GM12878 (cell line): ENCODE data around the gene SUN5. TPM values are rescaled to one million over a fixed set of nuclear protein-coding genes. Genes with fewer than 3 reads are reported as not detected.

Source experiments
- ATAC-seq: fragments of 200-7000 bp; cut with Tn5 transposase; 3 replicates; pipeline ENCODE4 v1.9.1; 2020; ENCODE audit warnings: mild to moderate bottlenecking, moderate library complexity
- BruUV-seq: library from RNA; stranded (reverse); fragments of 400-500 nt; replicated peaks from 2 replicates; lab custom pipeline; 2021; lab: Mats Ljungman, UMichigan
- CTCF ChIA-PET: fragments of 300-600 bp; sonication (Branson Sonifier 250); formaldehyde crosslinking; extraction: SDS; loops from one replicate; lab custom pipeline; 2021; ENCODE audit warnings: inconsistent platforms; lab: Yijun Ruan, JAX
- POLR2A ChIA-PET: fragments of 350-600 bp; formaldehyde crosslinking; extraction: SDS; loops from one replicate; lab custom pipeline; 2021; ENCODE audit warnings: inconsistent platforms; lab: Charles Lee
- RAD21 ChIA-PET: fragments of 300-600 bp; sonication (Branson Sonifier 250); formaldehyde crosslinking; loops from one replicate; lab custom pipeline; 2023; ENCODE audit warnings: antibody characterized with exemption; ENCODE audit not compliant: unreplicated experiment; lab: Charles Lee
- SMC1A ChIA-PET: fragments of 300-600 bp; sonication (Branson Sonifier 250); formaldehyde crosslinking; loops from one replicate; lab custom pipeline; 2023; ENCODE audit not compliant: unreplicated experiment, uncharacterized antibody; lab: Charles Lee
- DNase-seq: peaks from one replicate; pipeline ENCODE4 v3.0.0-alpha.2; 2011; ENCODE audit warnings: low read depth, low spot score
- FAIRE-seq: peaks from 3 replicates; lab custom pipeline; 2011; peaks lifted over from hg19 to GRCh38; lab: Jason Lieb, UNC
- H2AFZ ChIP-seq: 2 replicates; pipeline ENCODE4 v1.6.0; 2011; ENCODE audit warnings: low read depth, low read length, control low read depth; ENCODE audit not compliant: control insufficient read depth
- H3K27ac ChIP-seq: 2 replicates; pipeline ENCODE4 v1.5.1; 2011; ENCODE audit warnings: control low read depth; ENCODE audit not compliant: control insufficient read depth, insufficient read depth
- H3K27me3 ChIP-seq, 2 experiments: replicated peaks in 1 of 2; 2 replicates each; pipeline versions ENCODE4 v1.6.0 to v1.6.1; 2011; ENCODE audit warnings: low read length in 1 of 2; ENCODE audit not compliant: control insufficient read depth in 2 of 2, insufficient read depth in 2 of 2
- H3K36me3 ChIP-seq, 2 experiments: 2 replicates each; pipeline ENCODE4 v1.5.1; 2011; ENCODE audit warnings: low read length in 1 of 2; ENCODE audit not compliant: control insufficient read depth in 2 of 2, insufficient read depth in 2 of 2
- H3K4me1 ChIP-seq: 2 replicates; pipeline ENCODE4 v1.6.1; 2011; ENCODE audit warnings: mild to moderate bottlenecking, low read length, moderate library complexity, mixed read lengths; ENCODE audit not compliant: control insufficient read depth, insufficient read depth
- H3K4me2 ChIP-seq: 2 replicates; pipeline ENCODE4 v1.6.0; 2011; ENCODE audit warnings: control low read depth; ENCODE audit not compliant: control insufficient read depth, insufficient read depth
- H3K4me3 ChIP-seq: fragments of 200-600 bp; sonication (generic); 2 replicates; pipeline ENCODE4 v1.5.1; 2016
- H3K79me2 ChIP-seq: 2 replicates; pipeline ENCODE4 v1.6.0; 2011; ENCODE audit warnings: low read length; ENCODE audit not compliant: control insufficient read depth, insufficient read depth
- H3K9ac ChIP-seq: 2 replicates; pipeline ENCODE4 v1.8.0; 2011; ENCODE audit warnings: low read length, control low read depth, mixed read lengths; ENCODE audit not compliant: control insufficient read depth, insufficient read depth
- H3K9me3 ChIP-seq: replicated peaks from 3 replicates; pipeline ENCODE4 v1.5.1; 2011; ENCODE audit warnings: mild to moderate bottlenecking, low read length; ENCODE audit not compliant: control insufficient read depth, insufficient read depth
- H4K20me1 ChIP-seq: 2 replicates; pipeline ENCODE4 v1.6.0; 2011; ENCODE audit not compliant: control insufficient read depth, insufficient read depth
- BHLHE40 ChIP-seq, 2 experiments: fragments of 450-650 bp in 1 of 2; IDR thresholded peaks; 2 replicates each; pipeline ENCODE4 v1.6.1; 2011 to 2017; ENCODE audit warnings: low read depth in 2 of 2, borderline replicate concordance in 1 of 2, improper control_type of control experiment in 1 of 2, low read length in 1 of 2, mild to moderate bottlenecking in 1 of 2
- IKZF2 ChIP-seq, 2 experiments: fragments of 450-650 bp; IDR thresholded peaks; 2 replicates each; pipeline ENCODE4 v1.6.1; 2017; ENCODE audit warnings: mild to moderate bottlenecking in 2 of 2, moderate library complexity in 2 of 2
- PAX8 ChIP-seq: fragments of 450-650 bp; IDR thresholded peaks from 2 replicates; pipeline ENCODE4 v1.6.1; 2017; ENCODE audit warnings: mild to moderate bottlenecking, moderate library complexity
- SKIL ChIP-seq: fragments of 450-650 bp; IDR thresholded peaks from 2 replicates; pipeline ENCODE4 v1.6.1; 2017; ENCODE audit warnings: mild to moderate bottlenecking, low read depth, inconsistent platforms; ENCODE audit not compliant: poor library complexity, severe bottlenecking
- TCF3 ChIP-seq: IDR thresholded peaks from 2 replicates; pipeline ENCODE4 v1.6.1; 2012; ENCODE audit warnings: low read depth, mild to moderate bottlenecking, low read length, borderline replicate concordance; ENCODE audit not compliant: insufficient read depth
- WGBS: methylation state at CpG from one replicate; pipeline ENCODE4 v1.1.6; 2016; ENCODE audit warnings: low lambda C conversion rate; ENCODE audit not compliant: insufficient replicate concordance, insufficient coverage; ENCODE audit errors: missing lambda C conversion rate; 5-methylcytosine and 5-hydroxymethylcytosine counted together
- in situ Hi-C: fragments of 300-500 bp; cut with MboI; formaldehyde crosslinking; loops from 9 replicates; pipeline ENCODE4 v1.14.3; 2018; ENCODE audit warnings: mixed read lengths
- intact Hi-C: fragments of 100-400 bp; cut with micrococcal nuclease; formaldehyde crosslinking; loops from one replicate; pipeline ENCODE4 v1.14.2; 2022; ENCODE audit not compliant: unreplicated experiment
- polyA plus RNA-seq, 11 experiments: library from polyadenylated mRNA; depleted of rRNA in 4 of 11; unstranded in 6 of 11; stranded (reverse) in 5 of 11; fragments of >200 nt; fragmentation: Nextera tagmentation in 4 of 11; fragmentation: Illumina TruSeq in 1 of 11; extraction: Ambion mirVana in 4 of 11; extraction: Trizol in 1 of 11; gene quantifications; 1 replicate in 1 of 11; 2 replicates in 10 of 11; pipeline versions ENCODE4 v1.2.1 to v1.2.3, GENCODE V29; 2011 to 2016; ENCODE audit warnings: inconsistent platforms in 2 of 11, missing spikeins in 2 of 11, low read depth in 1 of 11
- total RNA-seq, 4 experiments: library from RNA; depleted of rRNA in 3 of 4; stranded (reverse); fragments of >200 nt in 3 of 4; fragmentation: Illumina TruSeq in 1 of 4; extraction: Trizol in 1 of 4; gene quantifications; 2 replicates each; pipeline versions ENCODE4 v1.2.1 to v1.2.3, GENCODE V29; 2013 to 2021

Gene SUN5
- total and polyA plus RNA-seq, 10 of the 15 experiments (the other 5 are each of a cell fraction or from before 2014, with no cell fraction given): not detected

- CTCF ChIA-PET: no interaction called here
- Histone ChIP-seq H3K27ac (no peak overlapping the region), H3K27me3 (peaks cover 0 to 2% of the 10 kb centered on the region in 2 experiments; a peak in 3 of 4 replicates), H3K36me3 (no peaks in the 10 kb centered on the region), H3K4me3 (no peak overlapping the region), H3K9ac (no peak overlapping the region), H3K4me1 (no peaks in the 10 kb centered on the region), H3K4me2 (no peak overlapping the region), H3K9me3 (no peaks in the 10 kb centered on the region), H4K20me1 (no peaks in the 10 kb centered on the region), H2AFZ (no peak overlapping the region), H3K79me2 (no peaks in the 10 kb centered on the region)
- RAD21 ChIA-PET: no interaction called here
- intact Hi-C loops: no loop called here
- DNase-seq (no peak), ATAC-seq (no peak), FAIRE-seq (no peak)
- 4% methylated on average over 4 of the region's 4 CpGs for WGBS
- in situ Hi-C loops: no loop called here
- TF ChIP-seq BHLHE40 (IDR thresholded peaks at IDR 0.05; ENCODE audit: borderline replicate concordance in 1 of 2, low read depth in 2 of 2, low read length in 1 of 2): no peak
- no peak for TF ChIP-seq TCF3
- TF ChIP-seq IKZF2 (IDR thresholded peaks at IDR 0.05): no peak
- no peak for TF ChIP-seq PAX8
- no peak for TF ChIP-seq SKIL
- SMC1A ChIA-PET: no interaction called here
- POLR2A ChIA-PET: no interaction called here
- no TSS peak for BruUV-seq
These were observed 69.7 kb downstream of the SUN5 start for GRCh38 chr20:32934580-32934979.

Other genes starting within 250 kb of the SUN5 start
Only the 7 nearest of the 10 such genes appear.
- gene MAPRE1, start 184.5 kb downstream of the SUN5 start, total RNA-seq (2014; rRNA removed): 85.2 and 108 TPM in 2 replicates
- 83.2 and 89.2 TPM in 2 replicates for gene MAPRE1, start 184.5 kb downstream of the SUN5 start, total RNA-seq (2014; rRNA removed; fragmentation: Illumina TruSeq; extraction: Trizol)
- gene MAPRE1, start 184.5 kb downstream of the SUN5 start, total RNA-seq (2021): 133 TPM in 2 replicates
- 117 and 137 TPM in 2 replicates for gene MAPRE1, start 184.5 kb downstream of the SUN5 start, polyA plus RNA-seq (2011; rRNA removed)
- gene MAPRE1, start 184.5 kb downstream of the SUN5 start, polyA plus RNA-seq (2014; fragmentation: Illumina TruSeq; extraction: Trizol): 151 and 168 TPM in 2 replicates
- gene MAPRE1, start 184.5 kb downstream of the SUN5 start, polyA plus RNA-seq (2014; fragmentation: Nextera tagmentation; extraction: Ambion mirVana): 100 to 1,000 TPM; 128 to 142 TPM
- gene MAPRE1, start 184.5 kb downstream of the SUN5 start, polyA plus RNA-seq (2014; rRNA removed): 108 and 117 TPM in 2 replicates
- 100 to 1,000 TPM; 108 to 109 TPM for gene MAPRE1, start 184.5 kb downstream of the SUN5 start, polyA plus RNA-seq (2016; fragmentation: Nextera tagmentation; extraction: Ambion mirVana)
- 0.06 TPM in 1 of 2 replicates, not detected in the other for gene EFCAB8, start 145.5 kb downstream of the SUN5 start, total RNA-seq (2014; rRNA removed)
- 0.04 TPM in 1 of 2 replicates, not detected in the other for gene EFCAB8, start 145.5 kb downstream of the SUN5 start, total RNA-seq (2014; rRNA removed; fragmentation: Illumina TruSeq; extraction: Trizol)
- 0.05 and 0.18 TPM in 2 replicates for gene EFCAB8, start 145.5 kb downstream of the SUN5 start, total RNA-seq (2021)
- 0.20 TPM in 1 of 2 replicates, not detected in the other for gene EFCAB8, start 145.5 kb downstream of the SUN5 start, polyA plus RNA-seq (2011; rRNA removed)
- 0.06 TPM in 1 of 2 replicates, not detected in the other for gene EFCAB8, start 145.5 kb downstream of the SUN5 start, polyA plus RNA-seq (2014; fragmentation: Illumina TruSeq; extraction: Trizol)
- not detected for gene EFCAB8, start 145.5 kb downstream of the SUN5 start, polyA plus RNA-seq (2014; fragmentation: Nextera tagmentation; extraction: Ambion mirVana)
- gene EFCAB8, start 145.5 kb downstream of the SUN5 start, polyA plus RNA-seq (2014; rRNA removed): 0.08 and 0.57 TPM in 2 replicates
- gene EFCAB8, start 145.5 kb downstream of the SUN5 start, polyA plus RNA-seq (2016; fragmentation: Nextera tagmentation; extraction: Ambion mirVana): under 1 TPM in 1 of 2 experiments, not detected in 1; 0.05 TPM
- not detected in 2 replicates for gene BPIFB2, start 3.3 kb upstream of the SUN5 start, total RNA-seq (2014; rRNA removed)
- gene BPIFB2, start 3.3 kb upstream of the SUN5 start, total RNA-seq (2014; rRNA removed; fragmentation: Illumina TruSeq; extraction: Trizol): not detected in 2 replicates
- not detected in 2 replicates for gene BPIFB2, start 3.3 kb upstream of the SUN5 start, total RNA-seq (2021)
- not detected in 2 replicates for gene BPIFB2, start 3.3 kb upstream of the SUN5 start, polyA plus RNA-seq (2011; rRNA removed)
- gene BPIFB2, start 3.3 kb upstream of the SUN5 start, polyA plus RNA-seq (2014; fragmentation: Illumina TruSeq; extraction: Trizol): not detected in 2 replicates
- gene BPIFB2, start 3.3 kb upstream of the SUN5 start, polyA plus RNA-seq (2014; fragmentation: Nextera tagmentation; extraction: Ambion mirVana): not detected
- not detected in 2 replicates for gene BPIFB2, start 3.3 kb upstream of the SUN5 start, polyA plus RNA-seq (2014; rRNA removed)
- not detected for gene BPIFB2, start 3.3 kb upstream of the SUN5 start, polyA plus RNA-seq (2016; fragmentation: Nextera tagmentation; extraction: Ambion mirVana)
- gene BPIFB6, start 27.2 kb upstream of the SUN5 start, total RNA-seq (2014; rRNA removed): not detected in 2 replicates
- not detected in 2 replicates for gene BPIFB6, start 27.2 kb upstream of the SUN5 start, total RNA-seq (2014; rRNA removed; fragmentation: Illumina TruSeq; extraction: Trizol)
- gene BPIFB6, start 27.2 kb upstream of the SUN5 start, total RNA-seq (2021): not detected in 2 replicates
- gene BPIFB6, start 27.2 kb upstream of the SUN5 start, polyA plus RNA-seq (2011; rRNA removed): not detected in 2 replicates
- not detected in 2 replicates for gene BPIFB6, start 27.2 kb upstream of the SUN5 start, polyA plus RNA-seq (2014; fragmentation: Illumina TruSeq; extraction: Trizol)
- gene BPIFB6, start 27.2 kb upstream of the SUN5 start, polyA plus RNA-seq (2014; fragmentation: Nextera tagmentation; extraction: Ambion mirVana): not detected
- gene BPIFB6, start 27.2 kb upstream of the SUN5 start, polyA plus RNA-seq (2014; rRNA removed): not detected in 2 replicates
- not detected for gene BPIFB6, start 27.2 kb upstream of the SUN5 start, polyA plus RNA-seq (2016; fragmentation: Nextera tagmentation; extraction: Ambion mirVana)
- gene BPIFB3, start 49.5 kb upstream of the SUN5 start, total RNA-seq (2014; rRNA removed): not detected in 2 replicates
- gene BPIFB3, start 49.5 kb upstream of the SUN5 start, total RNA-seq (2014; rRNA removed; fragmentation: Illumina TruSeq; extraction: Trizol): not detected in 2 replicates
- not detected in 2 replicates for gene BPIFB3, start 49.5 kb upstream of the SUN5 start, total RNA-seq (2021)
- gene BPIFB3, start 49.5 kb upstream of the SUN5 start, polyA plus RNA-seq (2011; rRNA removed): not detected in 2 replicates
- not detected in 2 replicates for gene BPIFB3, start 49.5 kb upstream of the SUN5 start, polyA plus RNA-seq (2014; fragmentation: Illumina TruSeq; extraction: Trizol)
- not detected for gene BPIFB3, start 49.5 kb upstream of the SUN5 start, polyA plus RNA-seq (2014; fragmentation: Nextera tagmentation; extraction: Ambion mirVana)
- gene BPIFB3, start 49.5 kb upstream of the SUN5 start, polyA plus RNA-seq (2014; rRNA removed): not detected in 2 replicates
- not detected for gene BPIFB3, start 49.5 kb upstream of the SUN5 start, polyA plus RNA-seq (2016; fragmentation: Nextera tagmentation; extraction: Ambion mirVana)
- gene BPIFB4, start 75.2 kb upstream of the SUN5 start, total RNA-seq (2014; rRNA removed): not detected in 2 replicates
- gene BPIFB4, start 75.2 kb upstream of the SUN5 start, total RNA-seq (2014; rRNA removed; fragmentation: Illumina TruSeq; extraction: Trizol): not detected in 2 replicates
- not detected in 2 replicates for gene BPIFB4, start 75.2 kb upstream of the SUN5 start, total RNA-seq (2021)
- not detected in 2 replicates for gene BPIFB4, start 75.2 kb upstream of the SUN5 start, polyA plus RNA-seq (2011; rRNA removed)
- gene BPIFB4, start 75.2 kb upstream of the SUN5 start, polyA plus RNA-seq (2014; fragmentation: Illumina TruSeq; extraction: Trizol): not detected in 2 replicates
- gene BPIFB4, start 75.2 kb upstream of the SUN5 start, polyA plus RNA-seq (2014; fragmentation: Nextera tagmentation; extraction: Ambion mirVana): not detected
- gene BPIFB4, start 75.2 kb upstream of the SUN5 start, polyA plus RNA-seq (2014; rRNA removed): not detected in 2 replicates
- under 1 TPM in 1 of 2 experiments, not detected in 1; 0.12 TPM for gene BPIFB4, start 75.2 kb upstream of the SUN5 start, polyA plus RNA-seq (2016; fragmentation: Nextera tagmentation; extraction: Ambion mirVana)
- gene BPIFA2, start 163.7 kb upstream of the SUN5 start, total RNA-seq (2014; rRNA removed): not detected in 2 replicates
- gene BPIFA2, start 163.7 kb upstream of the SUN5 start, total RNA-seq (2014; rRNA removed; fragmentation: Illumina TruSeq; extraction: Trizol): not detected in 2 replicates
- gene BPIFA2, start 163.7 kb upstream of the SUN5 start, total RNA-seq (2021): not detected in 2 replicates
- not detected in 2 replicates for gene BPIFA2, start 163.7 kb upstream of the SUN5 start, polyA plus RNA-seq (2011; rRNA removed)
- not detected in 2 replicates for gene BPIFA2, start 163.7 kb upstream of the SUN5 start, polyA plus RNA-seq (2014; fragmentation: Illumina TruSeq; extraction: Trizol)
- gene BPIFA2, start 163.7 kb upstream of the SUN5 start, polyA plus RNA-seq (2014; fragmentation: Nextera tagmentation; extraction: Ambion mirVana): not detected
- not detected in 2 replicates for gene BPIFA2, start 163.7 kb upstream of the SUN5 start, polyA plus RNA-seq (2014; rRNA removed)
- gene BPIFA2, start 163.7 kb upstream of the SUN5 start, polyA plus RNA-seq (2016; fragmentation: Nextera tagmentation; extraction: Ambion mirVana): not detected